Hematopoietic multipotent progenitor cell treated with erythropoietin and hydrocortisone succinate and interleukin-3 and kit ligand, for 4 days (in vitro differentiated cells): ENCODE data around the gene SPAAR.
"Not testable (repeated sequence)": the region's sequence is repeated elsewhere in the genome, so short reads cannot be mapped to it uniquely, and the experiment has no call there.

Experiments
- DNase-seq: peaks from one replicate; pipeline ENCODE4 v3.0.0-alpha.2; 2015

SPAAR gene

DNA sequence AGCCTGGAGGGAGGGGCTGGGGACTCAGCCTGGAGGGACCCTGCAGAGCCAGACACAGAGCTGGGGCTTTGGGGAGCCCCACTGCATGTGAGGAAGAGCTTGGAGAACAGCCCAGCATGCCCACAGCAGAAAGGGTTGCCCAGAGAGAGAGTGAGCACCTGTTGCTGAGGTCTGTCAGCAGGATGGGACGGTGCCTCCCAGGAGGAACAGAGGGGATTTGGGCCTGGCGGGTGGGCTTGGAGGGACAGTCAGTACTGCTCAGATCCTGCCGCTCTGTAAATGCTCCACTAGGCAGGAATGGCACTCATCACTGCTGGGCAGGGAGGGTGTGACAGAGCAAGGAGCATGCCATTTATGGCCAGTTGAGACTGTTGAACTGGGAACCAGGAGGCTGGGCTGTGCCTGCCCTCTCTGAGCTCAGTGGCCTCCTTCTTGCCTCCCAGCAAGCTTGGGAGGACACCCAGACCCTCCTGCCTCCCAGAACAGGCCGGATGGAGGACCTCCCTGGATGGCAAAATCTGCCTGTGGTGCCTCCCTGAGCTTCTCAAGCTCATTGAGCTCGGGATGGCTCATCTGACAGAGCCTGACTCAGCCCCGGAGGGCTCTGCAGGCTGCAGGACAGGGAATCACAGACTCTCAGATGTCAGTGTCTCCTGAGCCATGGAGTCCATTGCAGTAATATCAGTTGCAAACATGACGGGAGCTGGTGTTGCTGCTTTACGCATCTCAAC, 4.1 kb upstream of the SPAAR start:
- no peak for DNase-seq

GRCh38 chr9:35905912-35906679, 3.2 kb upstream of the SPAAR start, which contains the start of gene HRCT1:
TSS of gene HRCT1 (plus strand) at chr9:35906202. CDS start at chr9:35906288, 86 bp downstream.
- peak; percentile 43 for DNase-seq

DNA sequence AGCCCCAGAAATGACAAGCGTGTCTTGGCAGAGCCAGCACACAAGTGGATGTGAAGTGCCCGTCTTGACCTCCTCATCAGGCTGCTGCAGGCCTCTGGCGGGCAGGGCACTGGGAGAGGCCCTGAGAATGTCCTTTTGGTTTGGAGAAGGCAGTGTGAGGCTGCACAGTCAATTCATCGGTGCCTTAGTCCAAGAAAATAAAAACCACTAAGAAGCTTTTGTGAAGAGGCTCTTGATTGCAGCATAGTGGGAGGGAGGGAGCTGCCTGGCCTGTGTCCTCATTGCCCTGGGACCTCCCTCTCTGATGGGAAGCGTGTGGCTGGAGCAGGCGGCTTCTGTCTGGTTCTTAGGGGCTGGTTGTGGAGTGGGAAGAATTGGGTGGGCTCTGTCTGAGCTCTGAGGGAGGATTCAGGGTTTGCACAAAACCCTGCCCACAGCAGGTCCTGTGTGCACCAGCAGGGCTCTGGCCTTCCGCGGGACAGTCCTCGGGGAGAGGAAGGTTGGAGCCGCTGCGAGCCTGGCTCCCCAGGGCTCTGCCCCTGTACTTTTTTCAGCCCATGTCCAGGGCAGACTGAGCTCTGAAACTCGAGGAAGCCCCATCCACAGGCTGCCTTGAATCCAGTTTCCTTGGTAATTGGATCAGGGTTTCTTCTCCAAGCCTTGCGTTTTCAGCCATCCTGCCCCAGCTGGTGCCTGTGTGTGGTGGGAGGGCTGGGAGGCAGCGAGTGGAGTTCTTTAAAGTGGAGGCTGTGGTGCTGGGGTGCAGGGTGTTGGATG, 2.2 kb upstream of the SPAAR start:
- no peak for DNase-seq

DNA sequence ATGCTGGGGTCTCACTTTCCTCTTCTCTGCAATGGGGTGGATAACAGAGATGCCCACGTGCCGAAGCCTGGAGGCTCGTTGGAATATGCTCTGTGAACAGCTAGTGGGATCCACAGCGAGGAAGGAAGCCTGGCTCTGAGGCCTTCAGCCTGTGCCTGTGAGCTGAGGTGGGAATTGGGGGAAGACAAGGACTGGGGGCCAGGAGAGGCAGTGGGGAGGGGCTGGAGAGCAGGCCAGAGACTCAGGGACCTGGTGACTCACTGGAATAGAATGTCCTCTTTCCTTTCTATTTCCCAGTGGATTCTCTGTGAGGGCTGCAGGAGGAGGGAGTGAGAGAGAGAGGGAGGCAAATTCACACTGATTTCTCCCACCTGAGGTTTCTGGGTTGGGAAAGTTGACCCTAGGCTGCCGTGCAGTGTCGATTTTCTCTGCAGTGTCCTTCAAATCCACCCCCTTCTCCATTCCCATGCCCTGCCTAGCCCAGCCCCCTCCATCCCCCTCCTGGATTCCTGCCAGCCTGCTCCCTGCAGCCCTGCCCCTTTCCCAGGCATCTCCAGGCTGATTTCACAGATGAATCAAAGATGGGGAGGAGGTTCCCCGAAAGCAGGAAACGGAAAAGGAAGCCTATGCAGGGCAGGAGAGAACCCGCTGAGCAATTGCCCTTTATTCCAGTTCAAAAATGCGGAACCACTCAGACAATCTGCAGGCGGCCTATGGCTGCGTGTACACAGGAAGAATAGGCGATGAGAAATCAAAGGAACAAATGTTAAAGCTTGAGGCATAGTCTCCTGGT, 1.4 kb upstream of the SPAAR start:
- peak; percentile 77 for DNase-seq

DNA sequence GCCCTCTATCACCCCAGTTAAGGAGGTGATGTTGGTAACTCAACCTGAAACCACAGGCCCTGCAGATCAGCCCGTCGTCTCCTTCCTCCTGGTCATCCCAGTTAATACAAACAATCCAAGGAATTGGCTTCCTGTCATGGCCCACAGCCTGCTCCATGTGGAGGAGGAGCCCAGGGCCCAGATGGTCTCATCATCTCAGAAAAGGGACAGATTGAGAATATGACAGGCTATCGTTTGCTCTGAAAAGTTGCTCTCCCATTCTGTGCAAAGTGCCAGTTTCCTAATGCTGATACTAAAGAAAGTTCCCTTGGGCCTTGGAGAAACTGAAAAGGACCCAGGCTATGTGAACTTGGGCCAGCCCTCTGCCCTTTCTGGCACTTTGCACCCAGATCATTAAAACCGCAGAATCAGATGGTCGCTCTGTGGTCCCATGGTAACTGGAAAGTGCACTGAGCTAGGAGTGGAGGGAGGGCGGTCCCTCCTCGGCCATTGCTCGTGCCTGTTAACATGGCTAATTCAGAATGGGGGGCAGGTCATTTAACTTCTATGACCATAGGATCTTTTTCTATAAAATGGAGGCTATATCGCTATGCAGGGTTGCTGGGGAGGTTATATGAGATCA, 675 bp upstream of the SPAAR start:
- DNase-seq = no peak

DNA sequence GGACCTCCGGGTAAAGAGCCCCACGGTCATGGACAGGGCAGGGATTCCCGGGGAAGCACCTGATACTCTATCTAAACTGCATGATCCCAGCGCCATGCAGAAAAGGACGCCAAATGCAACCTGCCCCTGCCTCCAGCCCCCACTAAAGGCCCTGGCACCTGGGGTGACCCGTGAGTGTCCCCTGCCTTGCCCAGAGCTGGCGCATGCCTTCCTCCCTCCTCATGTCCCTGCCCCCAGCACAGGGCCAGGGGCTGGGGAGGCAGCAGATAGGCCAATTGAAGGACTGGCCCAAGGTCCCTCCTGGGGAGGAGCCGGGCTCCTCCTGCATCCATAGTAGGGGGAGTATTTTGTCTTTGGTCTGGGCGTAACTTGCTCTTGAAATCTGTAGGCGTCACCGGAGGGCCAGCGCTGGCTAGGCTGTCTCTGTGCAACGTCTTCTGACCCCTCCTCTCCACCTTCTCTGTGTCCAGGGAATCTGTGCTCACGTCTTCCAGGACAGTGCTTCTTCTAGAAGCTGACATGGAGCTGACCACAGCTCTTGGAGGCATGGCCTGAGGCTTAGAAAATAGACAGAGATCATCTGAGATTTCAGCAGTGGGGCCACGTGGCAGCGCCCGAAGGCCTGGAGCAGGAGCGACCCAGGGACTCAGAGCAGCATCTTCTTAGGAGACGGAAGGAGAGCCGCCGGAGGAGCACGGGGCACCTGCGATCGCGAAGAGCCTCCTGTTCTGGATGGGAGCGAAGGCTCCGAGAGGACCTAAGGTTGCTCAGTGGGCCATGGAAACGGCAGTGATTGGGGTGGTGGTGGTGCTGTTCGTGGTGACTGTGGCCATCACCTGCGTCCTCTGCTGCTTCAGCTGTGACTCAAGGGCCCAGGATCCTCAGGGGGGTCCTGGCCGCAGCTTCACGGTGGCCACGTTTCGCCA, 660 bp downstream of the SPAAR start:
- no peak for DNase-seq

GRCh38 chr9:35910613-35911359, 1.5 kb downstream of the SPAAR start:
- DNase-seq = peak; percentile 82

GRCh38 chr9:35911690-35912089, 2.4 kb downstream of the SPAAR start:
- no peak for DNase-seq

GRCh38 chr9:35912791-35913400, 3.6 kb downstream of the SPAAR start:
- DNase-seq = no peak

DNA sequence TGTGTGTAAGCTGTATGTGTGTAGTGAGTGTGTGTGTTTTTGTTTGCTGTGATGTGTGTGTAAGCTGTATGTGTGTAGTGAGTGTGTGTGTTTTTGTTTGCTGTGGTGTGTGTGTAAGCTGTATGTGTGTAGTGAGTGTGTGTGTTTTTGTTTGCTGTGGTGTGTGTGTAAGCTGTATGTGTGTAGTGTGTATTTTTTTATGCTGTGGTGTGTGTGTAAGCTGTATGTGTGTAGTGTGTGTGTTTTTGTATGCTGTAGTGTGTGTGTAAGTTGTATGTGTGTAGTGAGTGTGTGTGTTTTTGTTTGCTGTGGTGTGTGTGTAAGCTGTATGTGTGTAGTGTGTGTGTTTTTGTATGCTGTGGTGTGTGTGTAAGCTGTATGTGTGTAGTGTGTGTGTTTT, 4.1 kb downstream of the SPAAR start:
- DNase-seq = not testable (repeated sequence)

DNA sequence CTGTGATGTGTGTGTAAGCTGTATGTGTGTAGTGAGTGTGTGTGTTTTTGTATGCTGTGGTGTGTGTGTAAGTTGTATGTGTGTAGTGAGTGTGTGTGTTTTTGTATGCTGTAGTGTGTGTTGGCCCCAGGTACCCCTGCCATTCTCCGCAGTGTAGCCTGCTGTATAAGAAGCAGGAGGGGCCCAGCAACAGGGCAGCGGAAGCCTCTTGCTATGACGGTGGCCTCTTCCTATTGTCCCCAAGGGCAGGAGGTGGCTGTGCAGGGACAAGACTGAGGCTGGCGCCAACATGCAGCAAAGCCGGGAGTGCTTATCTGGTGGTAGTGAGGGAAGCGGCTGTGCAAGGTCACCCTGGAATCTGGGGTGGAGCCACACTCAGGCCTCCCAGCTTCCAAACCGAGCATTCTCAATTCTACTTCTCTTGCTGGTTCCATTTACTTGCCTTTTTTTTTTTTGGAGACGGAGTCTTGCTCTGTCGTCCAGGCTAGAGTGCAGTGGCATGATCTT, 5.1 kb downstream of the SPAAR start:
- peak; percentile 89 for DNase-seq

DNA sequence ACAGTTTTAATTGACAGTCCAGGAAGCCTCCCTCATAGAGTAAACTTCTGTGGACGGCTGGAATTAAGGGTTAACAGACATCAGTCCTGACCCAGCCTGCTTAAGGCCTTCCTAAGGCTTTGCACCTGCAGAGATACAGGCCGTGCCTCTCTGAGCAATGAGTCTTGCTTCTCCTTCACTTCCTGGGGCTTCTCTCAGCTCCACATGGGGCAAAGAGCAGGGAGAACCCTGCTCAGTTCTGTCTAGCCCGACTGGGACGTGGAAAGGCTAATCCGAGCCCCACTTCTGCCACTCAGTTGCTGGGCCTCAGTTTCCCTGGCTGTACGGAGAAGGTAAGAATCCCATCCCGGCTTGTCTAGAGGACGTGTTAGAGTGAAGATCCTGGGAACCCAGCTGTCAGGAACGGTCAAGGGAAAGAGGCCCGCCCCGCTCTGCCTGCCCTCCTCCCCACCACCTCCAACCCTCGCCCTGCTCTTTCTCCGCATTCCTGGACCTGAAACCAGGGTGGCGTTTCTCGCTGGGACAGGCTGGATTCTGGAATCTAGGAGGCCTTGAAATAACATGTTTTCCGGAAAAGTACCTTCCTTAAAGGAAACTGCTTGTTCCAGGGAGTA, 6.5 kb downstream of the SPAAR start:
- DNase-seq = no peak

GRCh38 chr9:35917261-35917660, 8.0 kb downstream of the SPAAR start:
- no peak for DNase-seq

DNA sequence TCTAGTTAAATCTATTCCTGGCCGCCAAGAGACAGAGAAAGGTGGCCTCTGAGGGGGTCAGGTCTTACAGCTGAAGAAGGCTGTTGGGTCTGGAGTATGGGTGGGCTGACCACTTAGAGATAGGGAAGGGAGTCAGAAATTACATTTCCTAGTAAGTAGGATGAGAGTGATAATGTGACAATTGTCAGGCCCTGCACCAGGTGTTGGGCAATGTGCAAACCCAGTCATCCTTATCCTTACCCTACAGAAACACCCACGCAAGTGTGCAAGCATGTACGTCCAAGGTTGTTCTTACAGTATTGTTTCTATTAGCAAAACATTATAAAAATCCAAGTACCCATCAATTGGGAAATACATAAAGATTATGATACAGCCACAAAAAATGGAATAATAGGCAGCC, 9.5 kb downstream of the SPAAR start:
- DNase-seq = peak; percentile 32

- no peak for DNase-seq
Measured at GRCh38 chr9:35919212-35920008, 10.1 kb downstream of the SPAAR start.

DNA sequence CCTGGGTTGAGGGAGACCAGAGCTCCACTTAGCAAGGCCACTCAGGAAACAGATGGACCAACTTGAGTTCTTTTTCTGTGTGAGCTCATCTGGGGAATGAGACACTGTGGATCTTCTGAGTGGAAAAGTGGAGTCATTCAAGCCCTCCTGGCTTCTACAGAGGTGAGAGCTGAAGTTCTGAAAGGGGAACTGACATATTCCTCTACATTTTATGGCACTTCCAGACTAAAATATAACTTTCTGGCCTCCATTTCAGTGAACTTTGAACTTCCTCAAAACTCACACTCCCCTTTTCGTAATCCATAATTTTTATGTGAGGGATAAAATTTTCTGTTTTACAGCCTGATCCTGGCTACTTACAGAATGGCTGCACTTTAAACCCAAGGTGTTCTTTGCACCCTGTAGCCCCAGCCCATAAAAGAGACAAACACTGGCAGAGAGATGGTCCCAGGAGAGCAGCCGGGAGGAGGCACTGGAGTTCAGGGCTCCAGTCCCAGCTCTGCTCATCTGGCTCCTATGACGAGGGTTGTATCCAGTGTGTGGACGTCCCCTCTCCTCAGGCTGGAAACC, 10.8 kb downstream of the SPAAR start:
- peak; percentile 29 for DNase-seq

GRCh38 chr9:35923598-35923926, 14.3 kb downstream of the SPAAR start:
- no peak for DNase-seq
